ENCODE measurements around the gene VIL1. TPM values are rescaled to one million over a fixed set of nuclear protein-coding genes. Genes with fewer than 3 reads are reported as not detected.

The VIL1 gene
- total RNA-seq, 1 experiment from 2014 or later, result 3.0 TPM

DNA sequence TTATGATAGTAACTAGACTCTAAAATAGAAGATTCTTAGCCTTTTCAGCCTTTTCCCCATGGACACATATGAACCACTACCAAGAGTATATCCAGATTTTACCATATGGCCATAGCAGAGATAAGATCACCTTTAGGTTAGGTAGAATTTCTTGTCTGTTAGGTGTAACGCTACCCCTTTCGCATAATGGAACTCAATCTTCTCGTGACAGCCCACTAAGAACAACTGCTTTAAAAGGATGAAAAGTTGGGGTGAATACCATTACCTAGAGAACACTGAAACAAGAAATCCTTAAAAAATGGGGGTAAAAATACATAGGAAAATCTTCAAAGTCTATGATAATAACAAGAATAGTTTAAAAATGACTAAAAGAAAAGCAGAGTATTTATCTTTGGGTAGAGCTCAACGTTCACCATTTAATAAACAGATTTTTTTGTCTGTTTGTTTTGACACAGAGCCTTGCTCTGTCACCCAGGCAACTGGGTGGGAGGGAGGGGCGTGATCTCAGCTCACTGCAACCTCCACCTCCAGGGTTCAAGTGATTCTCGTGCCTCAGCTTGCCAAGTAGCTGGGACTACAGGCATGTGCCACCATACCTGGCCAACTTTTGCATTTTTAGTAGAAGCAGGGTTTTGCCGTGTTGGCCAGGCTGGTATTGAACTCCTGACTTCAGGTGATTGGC is 67.2 kb downstream of the VIL1 start:
- no peak overlapping the region for H3K27ac Mint-ChIP-seq
- no peaks in the 10 kb centered on the region for H3K27me3 Mint-ChIP-seq (ENCODE audit: low read depth)
- H3K4me3 Mint-ChIP-seq, result no peak overlapping the region
- no peaks in the 10 kb centered on the region for H3K9me3 Mint-ChIP-seq
- peaks cover 54% of the 10 kb centered on the region for H3K36me3 Mint-ChIP-seq
- H3K4me1 Mint-ChIP-seq, result no peaks in the 10 kb centered on the region
- DNase-seq (ENCODE audit: low spot score) (no peak), ATAC-seq (no peak)
- CTCF ChIA-PET, result no interaction called here
- POLR2A ChIA-PET, result no interaction called here
- TF ChIP-seq ETV6 (CRISPR knock-in tag; IDR thresholded peaks at IDR 0.05) (no peak), ESRRA (CRISPR knock-in tag; IDR thresholded peaks at IDR 0.05; ENCODE audit: borderline replicate concordance) (no peak), ZNF416 (CRISPR knock-in tag; IDR thresholded peaks at IDR 0.05) (no peak), SOX15 (CRISPR knock-in tag; IDR thresholded peaks at IDR 0.05) (no peak), NR2C2 (CRISPR knock-in tag; IDR thresholded peaks at IDR 0.05) (no peak), ZNF138 (CRISPR knock-in tag; conservative IDR thresholded peaks at IDR 0.05) (no peak), FOXK1 (CRISPR knock-in tag; IDR thresholded peaks at IDR 0.05) (no peak), MXD4 (CRISPR knock-in tag; IDR thresholded peaks at IDR 0.05; ENCODE audit: borderline replicate concordance) (no peak), GABPB1 (CRISPR knock-in tag; IDR thresholded peaks at IDR 0.05) (no peak)
- TF ChIP-seq, protein P1, sequence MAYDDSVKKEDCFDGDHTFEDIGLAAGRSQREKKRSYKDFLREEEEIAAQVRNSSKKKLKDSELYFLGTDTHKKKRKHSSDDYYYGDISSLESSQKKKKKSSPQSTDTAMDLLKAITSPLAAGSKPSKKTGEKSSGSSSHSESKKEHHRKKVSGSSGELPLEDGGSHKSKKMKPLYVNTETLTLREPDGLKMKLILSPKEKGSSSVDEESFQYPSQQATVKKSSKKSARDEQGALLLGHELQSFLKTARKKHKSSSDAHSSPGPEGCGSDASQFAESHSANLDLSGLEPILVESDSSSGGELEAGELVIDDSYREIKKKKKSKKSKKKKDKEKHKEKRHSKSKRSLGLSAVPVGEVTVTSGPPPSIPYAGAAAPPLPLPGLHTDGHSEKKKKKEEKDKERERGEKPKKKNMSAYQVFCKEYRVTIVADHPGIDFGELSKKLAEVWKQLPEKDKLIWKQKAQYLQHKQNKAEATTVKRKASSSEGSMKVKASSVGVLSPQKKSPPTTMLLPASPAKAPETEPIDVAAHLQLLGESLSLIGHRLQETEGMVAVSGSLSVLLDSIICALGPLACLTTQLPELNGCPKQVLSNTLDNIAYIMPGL (CRISPR knock-in tag; IDR thresholded peaks at IDR 0.05), result no peak
- TF ChIP-seq, protein P2, sequence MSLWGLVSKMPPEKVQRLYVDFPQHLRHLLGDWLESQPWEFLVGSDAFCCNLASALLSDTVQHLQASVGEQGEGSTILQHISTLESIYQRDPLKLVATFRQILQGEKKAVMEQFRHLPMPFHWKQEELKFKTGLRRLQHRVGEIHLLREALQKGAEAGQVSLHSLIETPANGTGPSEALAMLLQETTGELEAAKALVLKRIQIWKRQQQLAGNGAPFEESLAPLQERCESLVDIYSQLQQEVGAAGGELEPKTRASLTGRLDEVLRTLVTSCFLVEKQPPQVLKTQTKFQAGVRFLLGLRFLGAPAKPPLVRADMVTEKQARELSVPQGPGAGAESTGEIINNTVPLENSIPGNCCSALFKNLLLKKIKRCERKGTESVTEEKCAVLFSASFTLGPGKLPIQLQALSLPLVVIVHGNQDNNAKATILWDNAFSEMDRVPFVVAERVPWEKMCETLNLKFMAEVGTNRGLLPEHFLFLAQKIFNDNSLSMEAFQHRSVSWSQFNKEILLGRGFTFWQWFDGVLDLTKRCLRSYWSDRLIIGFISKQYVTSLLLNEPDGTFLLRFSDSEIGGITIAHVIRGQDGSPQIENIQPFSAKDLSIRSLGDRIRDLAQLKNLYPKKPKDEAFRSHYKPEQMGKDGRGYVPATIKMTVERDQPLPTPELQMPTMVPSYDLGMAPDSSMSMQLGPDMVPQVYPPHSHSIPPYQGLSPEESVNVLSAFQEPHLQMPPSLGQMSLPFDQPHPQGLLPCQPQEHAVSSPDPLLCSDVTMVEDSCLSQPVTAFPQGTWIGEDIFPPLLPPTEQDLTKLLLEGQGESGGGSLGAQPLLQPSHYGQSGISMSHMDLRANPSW (CRISPR knock-in tag; conservative IDR thresholded peaks at IDR 0.05; ENCODE audit: low read depth), result no peak
- TF ChIP-seq, protein P3, sequence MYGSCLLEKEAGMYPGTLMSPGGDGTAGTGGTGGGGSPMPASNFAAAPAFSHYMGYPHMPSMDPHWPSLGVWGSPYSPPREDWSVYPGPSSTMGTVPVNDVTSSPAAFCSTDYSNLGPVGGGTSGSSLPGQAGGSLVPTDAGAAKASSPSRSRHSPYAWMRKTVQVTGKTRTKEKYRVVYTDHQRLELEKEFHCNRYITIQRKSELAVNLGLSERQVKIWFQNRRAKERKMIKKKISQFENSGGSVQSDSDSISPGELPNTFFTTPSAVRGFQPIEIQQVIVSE (CRISPR knock-in tag; IDR thresholded peaks at IDR 0.05; ENCODE audit: borderline replicate concordance), result no peak
- TF ChIP-seq, protein P4, sequence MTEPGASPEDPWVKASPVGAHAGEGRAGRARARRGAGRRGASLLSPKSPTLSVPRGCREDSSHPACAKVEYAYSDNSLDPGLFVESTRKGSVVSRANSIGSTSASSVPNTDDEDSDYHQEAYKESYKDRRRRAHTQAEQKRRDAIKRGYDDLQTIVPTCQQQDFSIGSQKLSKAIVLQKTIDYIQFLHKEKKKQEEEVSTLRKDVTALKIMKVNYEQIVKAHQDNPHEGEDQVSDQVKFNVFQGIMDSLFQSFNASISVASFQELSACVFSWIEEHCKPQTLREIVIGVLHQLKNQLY (CRISPR knock-in tag; IDR thresholded peaks at IDR 0.05), result no peak
- TF ChIP-seq, protein P5, sequence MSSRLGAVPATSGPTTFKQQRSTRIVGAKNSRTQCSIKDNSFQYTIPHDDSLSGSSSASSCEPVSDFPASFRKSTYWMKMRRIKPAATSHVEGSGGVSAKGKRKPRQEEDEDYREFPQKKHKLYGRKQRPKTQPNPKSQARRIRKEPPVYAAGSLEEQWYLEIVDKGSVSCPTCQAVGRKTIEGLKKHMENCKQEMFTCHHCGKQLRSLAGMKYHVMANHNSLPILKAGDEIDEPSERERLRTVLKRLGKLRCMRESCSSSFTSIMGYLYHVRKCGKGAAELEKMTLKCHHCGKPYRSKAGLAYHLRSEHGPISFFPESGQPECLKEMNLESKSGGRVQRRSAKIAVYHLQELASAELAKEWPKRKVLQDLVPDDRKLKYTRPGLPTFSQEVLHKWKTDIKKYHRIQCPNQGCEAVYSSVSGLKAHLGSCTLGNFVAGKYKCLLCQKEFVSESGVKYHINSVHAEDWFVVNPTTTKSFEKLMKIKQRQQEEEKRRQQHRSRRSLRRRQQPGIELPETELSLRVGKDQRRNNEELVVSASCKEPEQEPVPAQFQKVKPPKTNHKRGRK (CRISPR knock-in tag; IDR thresholded peaks at IDR 0.05; ENCODE audit: borderline replicate concordance), result no peak
- TF ChIP-seq, protein P6, sequence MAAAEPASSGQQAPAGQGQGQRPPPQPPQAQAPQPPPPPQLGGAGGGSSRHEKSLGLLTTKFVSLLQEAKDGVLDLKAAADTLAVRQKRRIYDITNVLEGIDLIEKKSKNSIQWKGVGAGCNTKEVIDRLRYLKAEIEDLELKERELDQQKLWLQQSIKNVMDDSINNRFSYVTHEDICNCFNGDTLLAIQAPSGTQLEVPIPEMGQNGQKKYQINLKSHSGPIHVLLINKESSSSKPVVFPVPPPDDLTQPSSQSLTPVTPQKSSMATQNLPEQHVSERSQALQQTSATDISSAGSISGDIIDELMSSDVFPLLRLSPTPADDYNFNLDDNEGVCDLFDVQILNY (CRISPR knock-in tag; IDR thresholded peaks at IDR 0.05), result no peak
- TF ChIP-seq, protein P7, sequence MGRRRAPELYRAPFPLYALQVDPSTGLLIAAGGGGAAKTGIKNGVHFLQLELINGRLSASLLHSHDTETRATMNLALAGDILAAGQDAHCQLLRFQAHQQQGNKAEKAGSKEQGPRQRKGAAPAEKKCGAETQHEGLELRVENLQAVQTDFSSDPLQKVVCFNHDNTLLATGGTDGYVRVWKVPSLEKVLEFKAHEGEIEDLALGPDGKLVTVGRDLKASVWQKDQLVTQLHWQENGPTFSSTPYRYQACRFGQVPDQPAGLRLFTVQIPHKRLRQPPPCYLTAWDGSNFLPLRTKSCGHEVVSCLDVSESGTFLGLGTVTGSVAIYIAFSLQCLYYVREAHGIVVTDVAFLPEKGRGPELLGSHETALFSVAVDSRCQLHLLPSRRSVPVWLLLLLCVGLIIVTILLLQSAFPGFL (CRISPR knock-in tag; IDR thresholded peaks at IDR 0.05; ENCODE audit: borderline replicate concordance), result no peak
- TF ChIP-seq, protein P8, sequence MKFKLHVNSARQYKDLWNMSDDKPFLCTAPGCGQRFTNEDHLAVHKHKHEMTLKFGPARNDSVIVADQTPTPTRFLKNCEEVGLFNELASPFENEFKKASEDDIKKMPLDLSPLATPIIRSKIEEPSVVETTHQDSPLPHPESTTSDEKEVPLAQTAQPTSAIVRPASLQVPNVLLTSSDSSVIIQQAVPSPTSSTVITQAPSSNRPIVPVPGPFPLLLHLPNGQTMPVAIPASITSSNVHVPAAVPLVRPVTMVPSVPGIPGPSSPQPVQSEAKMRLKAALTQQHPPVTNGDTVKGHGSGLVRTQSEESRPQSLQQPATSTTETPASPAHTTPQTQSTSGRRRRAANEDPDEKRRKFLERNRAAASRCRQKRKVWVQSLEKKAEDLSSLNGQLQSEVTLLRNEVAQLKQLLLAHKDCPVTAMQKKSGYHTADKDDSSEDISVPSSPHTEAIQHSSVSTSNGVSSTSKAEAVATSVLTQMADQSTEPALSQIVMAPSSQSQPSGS (CRISPR knock-in tag; IDR thresholded peaks at IDR 0.05; ENCODE audit: borderline replicate concordance, low read depth), result no peak
- TF ChIP-seq, protein P9, sequence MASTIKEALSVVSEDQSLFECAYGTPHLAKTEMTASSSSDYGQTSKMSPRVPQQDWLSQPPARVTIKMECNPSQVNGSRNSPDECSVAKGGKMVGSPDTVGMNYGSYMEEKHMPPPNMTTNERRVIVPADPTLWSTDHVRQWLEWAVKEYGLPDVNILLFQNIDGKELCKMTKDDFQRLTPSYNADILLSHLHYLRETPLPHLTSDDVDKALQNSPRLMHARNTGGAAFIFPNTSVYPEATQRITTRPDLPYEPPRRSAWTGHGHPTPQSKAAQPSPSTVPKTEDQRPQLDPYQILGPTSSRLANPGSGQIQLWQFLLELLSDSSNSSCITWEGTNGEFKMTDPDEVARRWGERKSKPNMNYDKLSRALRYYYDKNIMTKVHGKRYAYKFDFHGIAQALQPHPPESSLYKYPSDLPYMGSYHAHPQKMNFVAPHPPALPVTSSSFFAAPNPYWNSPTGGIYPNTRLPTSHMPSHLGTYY (CRISPR knock-in tag; IDR thresholded peaks at IDR 0.05), result no peak
